HG03469 (cell line): ENCODE results near the gene PRPF4.
"Not testable (repeated sequence)": the region's sequence is repeated elsewhere in the genome, so short reads cannot be mapped to it uniquely, and the experiment has no call there.

Experiments used
- ATAC-seq: cut with Tn5 transposase; IDR thresholded peaks from one replicate; pipeline ENCODE4 v1.9.1; 2021; ENCODE audit warnings: mild to moderate bottlenecking, moderate library complexity, moderate number of reproducible peaks; ENCODE audit not compliant: unreplicated experiment

PRPF4 gene

GRCh38 chr9:113267911-113268566 is 7.4 kb upstream of the PRPF4 start:
- ATAC-seq: no peak

DNA sequence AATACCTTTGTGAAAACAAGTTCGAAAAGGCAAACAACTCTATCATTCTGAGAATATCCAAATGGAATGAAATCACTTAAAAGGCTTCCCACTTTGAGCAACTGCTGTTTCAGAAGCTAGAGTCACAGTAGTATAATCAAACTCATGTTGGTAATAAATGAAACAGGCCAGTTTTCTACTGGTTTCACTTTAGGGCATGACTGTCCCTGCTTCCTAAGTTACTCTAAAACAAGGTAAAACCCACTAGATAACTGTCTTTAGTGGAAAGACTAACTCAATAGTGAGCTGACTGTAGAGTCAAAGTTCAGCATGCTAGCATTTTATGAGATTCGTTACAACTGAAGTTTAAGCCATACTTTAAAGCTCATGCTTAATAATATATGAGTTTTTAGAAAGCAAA is 6.1 kb upstream of the PRPF4 start:
- no peak for ATAC-seq

GRCh38 chr9:113269871-113270270 is 5.6 kb upstream of the PRPF4 start:
- ATAC-seq: no peak

DNA sequence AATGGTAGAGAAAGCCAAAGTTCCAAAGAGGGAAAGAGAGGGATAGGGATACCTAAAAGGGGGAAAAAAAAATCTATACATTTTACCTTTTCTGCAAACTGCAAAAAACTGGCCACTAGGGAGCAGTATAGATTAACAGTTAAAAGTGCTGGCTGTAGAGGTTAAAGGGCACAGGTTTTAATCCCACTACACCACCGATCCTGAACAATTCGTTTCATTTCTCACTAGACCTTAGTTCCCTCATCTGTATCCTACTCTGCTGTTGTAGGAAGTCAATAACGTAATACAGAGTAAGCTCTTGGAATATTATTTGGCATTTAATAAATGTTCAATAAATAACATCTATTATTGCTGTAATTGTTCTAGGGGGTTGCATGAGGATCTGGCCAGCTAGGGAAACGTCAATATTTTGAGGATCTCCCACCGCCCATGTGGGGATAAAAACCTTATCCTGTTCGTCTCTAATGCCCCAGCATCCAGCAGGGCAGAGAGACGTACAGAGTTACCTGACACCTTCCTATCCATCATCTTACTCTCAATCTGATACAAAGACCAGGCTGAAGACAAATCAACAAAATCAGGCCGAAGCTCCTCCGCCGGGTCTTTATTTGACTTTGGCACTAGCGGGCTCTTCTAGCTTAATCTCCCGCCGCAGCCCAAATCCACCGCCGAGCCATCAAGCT is 843 bp upstream of the PRPF4 start:
- no peak for ATAC-seq

GRCh38 chr9:113278840-113279239 is 3.4 kb downstream of the PRPF4 start:
- ATAC-seq: no peak

- ATAC-seq: no peak
These were observed 5.9 kb downstream of the PRPF4 start for GRCh38 chr9:113281356-113281755.

DNA sequence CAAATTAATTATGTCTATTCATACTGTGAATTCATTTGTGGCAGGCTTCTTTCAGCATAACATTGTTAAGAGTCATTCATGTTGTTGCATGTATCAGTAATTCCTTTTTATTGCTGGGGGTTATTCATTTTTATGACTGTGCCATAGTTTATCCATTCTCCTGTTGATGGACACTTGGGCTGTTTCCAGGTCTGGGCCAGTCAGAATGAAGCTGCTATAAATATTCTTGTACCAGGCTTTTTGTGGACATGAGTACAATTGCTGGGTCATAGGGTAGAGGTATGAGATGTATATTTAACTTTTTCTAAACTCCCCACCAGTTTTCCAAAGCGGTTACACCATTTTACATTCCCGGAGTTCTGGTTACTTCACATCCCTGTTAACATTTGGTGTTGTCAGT is 13.6 kb downstream of the PRPF4 start:
- no peak for ATAC-seq

DNA sequence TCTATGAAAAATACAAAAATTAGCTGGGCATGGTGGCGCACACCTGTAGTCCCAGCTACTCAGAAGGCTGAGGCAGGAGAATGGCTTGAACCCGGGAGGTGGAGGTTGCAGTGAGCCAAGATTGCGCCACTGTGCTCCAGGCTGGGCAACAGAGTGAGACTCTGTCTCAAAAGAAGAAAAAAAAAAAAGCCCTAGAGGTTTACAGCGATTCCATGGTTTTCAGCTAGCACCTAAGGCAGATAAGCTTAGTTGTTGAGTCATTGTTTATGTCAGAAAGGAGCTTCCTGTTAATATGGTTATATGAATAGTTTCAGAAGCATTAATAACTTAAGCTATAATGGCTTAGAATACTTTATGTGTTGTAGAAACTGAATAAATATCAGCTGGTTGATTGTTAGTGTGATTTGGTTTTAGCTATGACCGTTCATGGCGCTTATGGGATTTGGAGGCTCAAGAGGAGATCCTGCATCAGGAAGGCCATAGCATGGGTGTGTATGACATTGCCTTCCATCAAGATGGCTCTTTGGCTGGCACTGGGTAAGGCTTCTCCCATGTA is 14.7 kb downstream of the PRPF4 start:
- no peak for ATAC-seq

DNA sequence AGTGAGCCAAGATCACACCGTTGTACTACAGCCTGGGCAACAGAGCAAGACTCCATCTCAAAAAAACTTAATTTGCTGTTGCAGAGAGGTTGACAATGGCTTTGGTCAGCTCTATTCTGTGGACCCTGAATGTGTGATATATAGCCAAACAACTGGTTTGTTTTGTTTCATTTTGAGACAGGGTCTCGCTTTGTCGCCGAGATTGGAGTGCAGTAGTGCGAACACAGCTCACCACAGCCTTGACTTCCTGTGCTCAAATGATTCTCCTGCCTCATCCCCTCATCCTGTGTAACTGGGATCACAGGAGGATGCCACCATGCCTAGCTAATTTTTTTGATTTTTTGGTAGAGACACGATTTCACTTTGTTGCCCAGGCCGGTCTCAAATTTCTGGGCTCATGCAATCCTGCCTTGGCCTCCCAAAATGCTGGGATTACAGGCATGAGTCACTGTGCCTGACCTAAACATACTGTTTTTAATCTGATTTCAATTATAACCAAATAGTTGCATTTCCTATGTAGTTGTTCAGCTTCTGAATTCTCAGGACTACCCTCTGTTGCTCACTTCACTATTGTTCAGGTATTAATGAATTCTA is 17.9 kb downstream of the PRPF4 start:
- no peak for ATAC-seq

DNA sequence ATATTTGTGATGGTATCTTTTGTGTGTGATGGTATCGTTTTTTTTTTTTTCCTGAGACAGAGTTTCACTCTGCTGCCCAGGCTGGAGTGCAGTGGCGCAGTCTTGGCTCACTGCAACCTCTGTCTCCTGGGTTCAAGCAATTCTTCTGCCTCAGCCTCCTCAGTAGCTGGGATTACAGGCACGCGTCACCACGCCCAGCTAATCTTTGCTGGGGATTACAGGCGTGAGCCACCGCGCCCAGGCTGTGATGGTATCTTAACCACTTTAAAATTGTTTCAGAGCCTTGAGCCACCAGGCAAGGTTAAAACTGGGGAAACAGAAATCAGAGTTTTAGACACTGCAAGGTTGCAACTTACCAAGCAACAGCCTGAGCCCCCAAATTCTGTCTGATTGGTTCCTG is 20.8 kb downstream of the PRPF4 start:
- ATAC-seq: not testable (repeated sequence)

DNA sequence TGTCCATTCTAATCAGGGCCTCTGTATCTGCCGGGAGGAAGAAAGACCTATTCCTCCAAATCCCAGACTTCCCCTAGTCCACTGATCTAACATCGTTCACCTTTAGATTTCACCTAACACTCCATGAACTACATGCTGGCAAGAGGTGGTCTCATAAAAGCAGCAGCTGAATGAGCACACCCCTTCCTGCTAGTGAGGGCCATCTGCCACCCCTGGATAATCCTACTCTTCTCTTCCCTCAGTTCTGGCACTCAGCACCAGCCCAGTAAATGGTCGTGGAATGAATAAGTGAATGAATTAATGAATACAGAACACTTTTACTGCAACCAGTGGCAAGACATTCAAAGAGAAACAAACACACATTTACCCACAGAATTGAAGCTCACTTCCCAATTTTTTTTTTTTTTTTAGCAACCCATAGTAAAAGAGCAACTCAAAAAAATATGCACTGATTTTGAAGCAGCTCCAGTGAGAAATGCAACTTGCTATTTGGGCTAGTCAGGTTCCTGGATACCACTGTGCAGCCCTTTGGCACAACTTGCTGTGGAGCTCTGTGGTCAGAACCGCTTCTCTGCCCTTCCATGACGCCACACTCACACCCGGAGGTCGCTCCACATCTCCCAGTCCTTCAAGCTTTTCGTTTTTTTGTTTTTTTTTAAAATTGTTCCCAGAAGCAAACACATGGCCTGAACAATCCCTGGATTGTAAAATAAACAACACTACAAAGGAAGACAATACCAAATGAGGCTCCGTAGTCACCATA is 21.5 kb downstream of the PRPF4 start:
- no peak for ATAC-seq

GRCh38 chr9:113298311-113298710 is 22.9 kb downstream of the PRPF4 start:
- ATAC-seq: no peak

DNA sequence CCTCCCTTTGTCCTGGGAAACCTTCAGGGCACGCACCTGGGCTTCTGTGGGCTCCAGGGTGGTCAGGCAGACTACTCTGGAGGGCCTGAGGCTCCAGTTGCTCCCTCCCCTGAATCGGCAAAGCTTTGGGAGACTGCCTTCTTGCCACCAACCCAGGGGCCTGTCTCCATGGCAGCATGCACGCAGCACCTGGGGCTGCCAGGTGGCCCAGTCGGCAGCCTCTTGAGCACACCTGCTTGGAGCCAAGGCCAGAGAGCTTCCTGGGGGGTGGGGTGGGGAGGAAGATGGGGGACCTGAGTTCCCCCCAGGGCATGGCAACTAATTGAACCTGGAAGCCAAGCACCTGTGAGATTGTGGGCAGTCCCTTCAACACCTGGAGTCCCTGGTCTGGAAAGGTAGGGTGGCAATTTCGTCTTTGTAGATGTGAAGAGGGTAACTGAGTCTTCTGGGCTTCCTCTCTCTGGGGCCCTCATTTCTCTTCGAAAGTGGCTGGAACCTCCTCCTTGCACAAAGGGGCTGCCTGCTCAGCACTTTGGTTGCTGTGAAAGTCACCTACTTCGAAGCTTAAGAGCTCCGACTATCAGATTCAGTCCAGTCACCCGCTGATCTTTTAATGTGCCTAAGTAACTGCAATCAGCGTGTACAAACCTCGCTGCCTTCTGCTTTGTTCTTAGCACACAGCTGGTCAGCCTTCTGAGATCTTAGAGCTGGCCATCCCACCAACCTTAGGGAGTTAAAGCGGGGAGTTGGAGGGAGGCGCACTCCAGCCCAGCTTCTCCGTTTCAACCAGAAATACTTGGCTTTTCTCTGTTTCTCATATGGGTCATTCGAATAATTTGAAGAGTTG is 23.7 kb downstream of the PRPF4 start:
- no peak for ATAC-seq

GRCh38 chr9:113299800-113300292 is 24.4 kb downstream of the PRPF4 start:
- no peak for ATAC-seq

- ATAC-seq: no peak
These were observed 26.1 kb downstream of the PRPF4 start for GRCh38 chr9:113301548-113301947.

DNA sequence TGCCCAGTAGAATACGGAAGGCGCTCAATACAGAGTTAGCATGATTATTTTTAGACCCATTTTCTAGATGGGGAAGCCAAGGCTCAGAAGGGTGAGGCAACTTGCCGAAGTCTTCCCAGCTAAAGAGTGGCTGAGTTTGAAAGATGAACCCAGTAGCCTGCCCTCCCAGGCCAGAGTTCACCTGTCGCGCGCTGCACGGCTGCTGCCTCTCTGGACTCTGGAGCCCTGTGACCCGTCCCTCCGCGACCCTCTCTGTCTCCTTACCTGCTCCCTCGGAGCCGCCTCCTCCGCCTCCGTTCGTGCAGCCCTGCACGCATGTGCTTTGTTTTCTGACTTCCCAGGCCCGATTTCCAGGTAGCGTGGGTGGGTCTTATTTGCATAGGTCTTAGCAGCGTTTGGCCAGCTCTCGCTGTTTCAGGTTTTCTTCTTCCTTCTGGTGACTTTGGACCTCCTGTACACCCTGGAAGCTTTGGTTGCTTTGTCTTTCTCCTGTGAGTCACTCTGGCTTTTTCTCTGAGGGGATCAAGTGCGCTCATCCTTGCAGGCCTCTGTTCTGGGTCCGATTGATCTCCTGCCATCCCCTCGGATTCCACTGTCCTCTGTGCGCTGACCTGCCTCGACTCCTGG is 27.4 kb downstream of the PRPF4 start, which contains the start of gene RNF183:
TSS of gene RNF183 (minus strand) at position 585 of the 627 bp plus-strand sequence. CDS start 5,192 bp downstream, outside the sequence.
- no peak for ATAC-seq

- no peak for ATAC-seq
These were observed 31.1 kb downstream of the PRPF4 start for GRCh38 chr9:113306566-113306965.

GRCh38 chr9:113307396-113307975 is 32.0 kb downstream of the PRPF4 start:
- ATAC-seq: no peak

- ATAC-seq: no peak
These were observed 33.9 kb downstream of the PRPF4 start for GRCh38 chr9:113309204-113309813.
